ENCODE measurements around the gene TSPYL4.

TSPYL4 gene

DNA sequence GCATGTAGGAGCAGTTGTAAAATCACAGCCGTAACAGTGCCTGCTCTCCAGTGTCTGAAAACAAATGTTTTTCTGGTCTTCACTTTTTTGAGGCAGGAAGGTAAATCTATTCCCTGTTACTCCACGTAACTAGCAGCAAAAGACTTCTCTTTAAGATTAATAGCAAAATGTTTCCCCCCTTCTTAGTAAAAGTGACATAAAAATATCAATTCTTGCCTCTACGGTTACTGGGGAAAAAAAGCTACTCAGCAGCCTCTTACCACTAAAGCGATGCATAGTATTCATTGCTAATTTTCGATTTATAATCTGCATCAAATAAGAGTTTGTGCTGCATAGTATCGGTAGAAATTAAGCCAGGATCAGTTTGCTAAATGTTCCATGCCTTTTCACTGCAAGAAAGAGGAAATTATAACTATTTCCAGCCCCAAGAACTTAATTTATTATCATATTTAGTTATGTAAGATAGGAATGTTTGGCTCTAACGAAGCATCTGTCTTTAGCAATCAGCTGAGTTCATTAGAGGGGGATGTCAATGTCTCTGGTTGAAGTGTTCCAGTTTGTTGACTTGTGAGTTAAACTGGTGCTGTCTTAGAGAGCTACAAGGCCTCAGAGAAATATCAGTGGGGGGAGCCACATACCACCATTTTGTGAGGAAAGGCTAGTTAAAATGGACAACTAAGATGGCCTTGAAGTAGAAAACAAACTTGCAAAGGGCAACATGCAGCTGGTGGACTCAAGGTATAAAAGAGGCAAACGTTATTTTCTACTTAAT lies 26.5 kb upstream of the TSPYL4 start:
- peaks cover 25% of the 10 kb centered on the region for H3K36me3 Mint-ChIP-seq
- H3K9me3 Mint-ChIP-seq = no peaks in the 10 kb centered on the region
- peak overlapping the region; percentile 99 for H3K27ac Mint-ChIP-seq
- H3K27me3 Mint-ChIP-seq = no peaks in the 10 kb centered on the region
- peak overlapping the region; percentile 100 for H3K4me3 Mint-ChIP-seq
- peaks cover 56% of the 10 kb centered on the region for H3K4me1 Mint-ChIP-seq

DNA sequence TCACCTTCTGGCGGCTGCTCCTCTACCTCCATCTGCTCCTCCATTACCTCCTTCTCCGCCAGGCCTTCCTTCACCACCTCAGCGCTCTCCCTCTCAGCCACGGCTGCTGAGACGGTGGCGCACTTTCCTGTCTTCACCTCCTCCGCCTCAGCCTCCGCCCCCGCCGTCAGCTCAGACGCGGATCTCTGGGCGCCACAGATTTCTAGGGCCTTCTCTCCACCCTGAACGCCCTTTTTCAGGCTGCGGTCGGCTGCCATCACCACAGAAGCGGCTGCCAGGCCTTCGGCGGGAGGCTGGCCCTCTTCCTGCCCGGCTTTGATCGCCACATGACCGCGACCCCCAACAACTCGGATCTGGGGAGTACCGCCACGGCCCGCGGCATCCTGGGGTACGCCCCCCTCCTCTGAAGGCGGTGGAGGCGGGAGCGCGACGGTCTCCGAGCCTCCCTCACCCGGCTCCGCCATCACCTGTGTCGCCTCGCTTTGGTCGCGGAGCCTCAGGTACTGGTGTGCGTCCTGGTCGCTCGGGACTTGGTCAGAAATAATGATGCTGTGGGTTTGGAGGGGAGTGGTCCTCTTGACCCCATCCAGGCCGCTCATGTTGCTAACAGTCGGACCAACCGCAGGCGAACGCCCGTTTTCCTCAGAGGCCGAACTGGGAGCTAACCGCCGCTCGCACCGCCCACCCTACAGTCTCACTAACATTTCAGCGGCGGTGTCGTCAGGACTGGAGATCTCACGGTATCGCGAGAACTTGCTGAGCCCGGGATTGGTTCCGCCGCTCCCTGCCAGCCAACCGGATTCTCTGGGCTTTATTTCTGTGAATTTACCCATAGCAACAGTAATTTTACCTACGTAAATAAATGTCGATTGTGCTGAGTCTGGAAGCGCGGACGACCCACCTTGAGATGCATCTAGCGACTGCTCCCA lies 25.6 kb upstream of the TSPYL4 start, which contains the start of gene TSPYL1:
TSPYL1 (minus strand) TSS at position 699 of the 929 bp plus-strand sequence; CDS start at position 599, 100 bp downstream.
- peak within 1 kb of the TSS; percentile 100 for H3K4me3 Mint-ChIP-seq
- H3K9me3 Mint-ChIP-seq = no peaks in the 10 kb centered on the region
- H3K36me3 Mint-ChIP-seq = peaks cover 30% of the 10 kb centered on the region
- peaks cover 63% of the 10 kb centered on the region for H3K4me1 Mint-ChIP-seq
- H3K27me3 Mint-ChIP-seq = no peaks in the 10 kb centered on the region
- H3K27ac Mint-ChIP-seq = peak within 1 kb of the TSS; percentile 99

DNA sequence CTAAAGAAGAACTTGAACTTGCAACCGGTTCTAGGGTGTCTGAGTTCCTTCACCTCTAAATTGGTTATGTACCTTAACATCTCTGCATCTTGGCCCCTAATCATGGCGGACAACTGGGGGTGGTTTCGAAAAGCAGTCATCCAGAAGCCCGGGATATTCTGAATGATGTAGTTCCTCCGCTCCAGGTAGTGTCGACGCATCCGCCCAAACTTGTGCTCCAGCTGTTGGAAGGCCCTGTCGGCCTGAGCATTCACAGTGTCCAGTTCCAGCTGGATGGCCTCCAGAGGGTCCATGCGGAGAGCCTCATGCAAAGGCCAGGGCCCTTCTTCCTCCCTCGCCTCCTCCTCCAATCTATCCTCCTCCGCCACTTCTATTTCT lies 25.0 kb upstream of the TSPYL4 start:
- H3K27me3 Mint-ChIP-seq = no peaks in the 10 kb centered on the region
- H3K36me3 Mint-ChIP-seq = peaks cover 30% of the 10 kb centered on the region
- peak overlapping the region; percentile 100 for H3K4me3 Mint-ChIP-seq
- H3K9me3 Mint-ChIP-seq = no peaks in the 10 kb centered on the region
- H3K4me1 Mint-ChIP-seq = peaks cover 68% of the 10 kb centered on the region
- peak overlapping the region; percentile 99 for H3K27ac Mint-ChIP-seq

DNA sequence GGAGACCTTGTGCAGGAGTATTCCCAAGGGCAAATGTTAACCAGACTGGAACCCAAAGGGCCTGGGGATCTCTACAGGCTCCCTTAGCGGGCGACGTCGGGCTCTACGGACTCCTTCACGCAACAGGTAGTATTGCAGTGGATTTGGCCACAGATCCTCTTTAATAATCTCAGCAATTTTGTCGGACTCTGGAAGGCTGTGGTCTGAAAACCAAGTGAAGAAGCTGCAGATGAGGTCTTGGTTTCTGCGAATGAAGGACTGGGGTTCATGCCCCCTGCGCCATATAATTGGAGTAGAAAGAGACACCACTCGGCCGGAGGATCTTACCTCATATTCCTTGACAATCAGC lies 24.6 kb upstream of the TSPYL4 start:
- Mint-ChIP-seq H3K4me3 (peak overlapping the region; percentile 100), H3K36me3 (peaks cover 30% of the 10 kb centered on the region), H3K27me3 (no peaks in the 10 kb centered on the region), H3K9me3 (no peaks in the 10 kb centered on the region), H3K27ac (peak overlapping the region; percentile 99), H3K4me1 (peaks cover 70% of the 10 kb centered on the region)

DNA sequence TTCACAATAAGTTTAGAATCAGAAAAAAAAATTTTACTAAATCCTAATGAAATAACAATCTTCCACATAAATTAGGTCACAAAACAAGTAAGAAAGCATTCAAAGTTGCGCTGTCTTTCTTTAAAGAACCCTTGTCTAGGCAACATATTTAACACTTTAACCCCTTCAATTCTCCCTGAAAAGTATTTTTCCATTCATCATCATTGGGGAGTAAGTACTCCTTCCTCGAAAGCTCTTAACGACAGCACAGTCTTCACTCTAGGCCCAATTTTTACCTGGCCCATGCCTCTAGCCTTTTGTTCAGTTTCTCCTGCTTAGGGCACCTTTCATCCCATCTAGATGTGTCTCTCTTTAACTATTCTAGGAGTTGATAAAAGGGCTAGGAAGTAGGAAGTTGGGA lies 23.2 kb upstream of the TSPYL4 start:
- Mint-ChIP-seq H3K27me3 (no peaks in the 10 kb centered on the region), H3K9me3 (no peaks in the 10 kb centered on the region), H3K4me1 (peaks cover 77% of the 10 kb centered on the region), H3K4me3 (peak overlapping the region; percentile 100), H3K36me3 (peaks cover 30% of the 10 kb centered on the region), H3K27ac (peak overlapping the region; percentile 90)

DNA sequence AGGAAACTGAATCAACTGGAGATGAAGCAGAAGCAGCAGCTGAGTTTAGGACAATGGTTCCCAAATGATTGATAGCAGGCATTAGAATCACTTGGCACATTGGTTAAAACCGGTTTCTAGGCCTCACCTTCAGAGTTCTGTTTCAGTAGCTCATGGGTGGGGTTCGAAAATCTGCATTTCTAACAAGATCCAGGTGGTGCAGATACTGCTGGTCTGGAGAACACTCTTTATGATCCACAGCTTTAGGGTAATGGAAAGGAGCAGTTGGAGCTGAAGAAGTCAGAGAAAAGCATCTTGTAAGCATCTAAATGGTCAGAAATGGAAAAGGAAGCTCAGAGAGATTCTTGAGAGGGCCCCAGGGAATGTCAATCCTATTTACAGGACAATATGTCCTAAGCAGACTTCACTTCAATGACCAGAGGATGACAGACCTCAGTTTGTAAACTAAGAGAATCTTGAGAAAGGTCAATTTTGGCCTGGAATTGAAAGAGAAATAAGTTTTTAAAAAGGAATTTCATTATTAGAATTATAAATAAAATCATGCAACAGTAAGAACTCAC lies 17.4 kb upstream of the TSPYL4 start:
- peak overlapping the region; percentile 3 for H3K27ac Mint-ChIP-seq
- H3K4me1 Mint-ChIP-seq = peaks cover 64% of the 10 kb centered on the region
- H3K36me3 Mint-ChIP-seq = peaks cover 9% of the 10 kb centered on the region
- H3K27me3 Mint-ChIP-seq = no peaks in the 10 kb centered on the region
- no peaks in the 10 kb centered on the region for H3K9me3 Mint-ChIP-seq
- no peak overlapping the region for H3K4me3 Mint-ChIP-seq

DNA sequence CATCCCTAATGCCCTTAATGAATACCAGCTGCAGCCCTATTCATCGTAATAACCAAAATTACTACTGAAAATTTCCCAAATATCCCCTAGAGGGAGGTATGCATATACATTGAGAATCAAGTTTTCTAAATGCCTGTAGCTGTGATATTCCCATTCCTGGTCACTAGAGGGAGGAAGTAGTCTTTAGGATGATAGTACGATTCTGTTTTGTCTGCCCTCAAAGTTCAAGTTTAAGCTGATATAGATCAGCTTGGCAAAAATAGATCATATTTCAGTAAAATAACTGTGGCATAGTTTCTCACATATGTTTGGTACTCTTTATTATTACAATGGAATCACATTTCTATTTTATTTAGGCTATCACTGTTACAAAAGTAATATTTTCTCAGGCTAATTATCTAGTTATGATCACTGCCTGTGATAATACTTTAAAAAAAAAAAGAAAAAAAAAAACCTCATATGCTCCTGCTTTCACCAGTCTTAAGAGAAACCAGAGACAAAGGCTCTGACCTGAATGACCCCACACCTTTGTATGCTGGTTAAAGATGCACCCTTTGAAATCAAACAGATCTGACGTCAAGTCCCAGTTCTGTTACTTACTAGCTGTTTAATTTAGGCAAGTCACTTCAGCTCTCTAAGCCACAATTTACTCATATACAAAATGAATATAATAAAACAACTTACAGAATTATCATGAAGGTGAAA lies 14.9 kb upstream of the TSPYL4 start:
- Mint-ChIP-seq H3K4me1 (peaks cover 49% of the 10 kb centered on the region), H3K27ac (peak overlapping the region; percentile 46), H3K4me3 (no peak overlapping the region), H3K9me3 (peaks cover 6% of the 10 kb centered on the region), H3K27me3 (no peaks in the 10 kb centered on the region), H3K36me3 (peaks cover 11% of the 10 kb centered on the region)

DNA sequence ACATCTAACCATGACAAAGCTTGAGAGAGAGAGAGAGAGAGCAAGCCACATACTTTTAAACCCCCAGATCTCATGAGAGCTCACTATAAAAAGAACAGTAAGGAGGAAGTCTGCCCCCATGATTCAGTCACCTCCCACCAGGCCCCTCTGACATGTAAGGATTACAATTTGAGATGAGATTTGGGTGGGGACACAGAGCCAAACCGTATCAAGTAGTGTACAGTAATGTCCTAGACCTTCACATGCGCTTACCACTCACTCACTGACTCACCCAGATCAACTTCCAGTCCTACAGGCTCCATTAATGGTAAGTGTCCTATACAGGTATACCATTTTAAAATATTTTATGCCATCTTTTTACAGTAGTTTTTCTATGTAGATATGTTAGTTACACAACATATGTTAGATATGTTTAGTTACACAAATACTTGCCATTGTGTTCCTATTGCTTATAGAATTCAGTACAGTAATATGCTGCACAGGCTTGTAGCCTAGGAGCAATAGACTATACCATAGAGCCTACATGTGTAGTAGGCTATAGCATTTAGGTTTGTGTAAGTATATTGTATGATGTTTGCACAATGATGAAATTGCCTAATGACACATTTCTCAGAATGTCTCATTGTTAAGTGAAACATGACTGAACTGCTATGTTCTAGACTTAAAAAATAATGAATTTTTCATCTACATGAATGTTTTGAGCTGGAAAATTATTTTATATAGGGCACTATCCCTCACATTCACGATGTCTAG lies 14.1 kb upstream of the TSPYL4 start:
- peaks cover 10% of the 10 kb centered on the region for H3K9me3 Mint-ChIP-seq
- peaks cover 18% of the 10 kb centered on the region for H3K36me3 Mint-ChIP-seq
- H3K27ac Mint-ChIP-seq = no peak overlapping the region
- H3K4me1 Mint-ChIP-seq = peaks cover 47% of the 10 kb centered on the region
- no peaks in the 10 kb centered on the region for H3K27me3 Mint-ChIP-seq
- H3K4me3 Mint-ChIP-seq = no peak overlapping the region

DNA sequence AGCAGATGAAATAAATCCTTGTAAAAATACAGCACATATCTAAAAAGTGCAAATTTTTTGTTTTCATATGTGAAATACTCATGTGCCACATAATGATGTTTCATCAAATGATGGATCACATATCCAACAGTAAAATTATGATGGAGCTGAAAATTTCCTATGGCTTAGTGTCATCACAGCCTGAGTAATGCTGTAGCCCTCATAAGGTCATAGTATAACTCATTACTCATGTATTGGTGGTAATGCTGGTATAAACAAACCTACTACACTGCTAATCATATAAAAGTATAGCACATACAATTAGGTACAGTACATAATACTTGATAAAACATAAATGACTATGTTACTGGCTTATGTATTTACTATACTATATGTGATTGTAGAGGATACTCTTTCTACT lies 12.9 kb upstream of the TSPYL4 start:
- Mint-ChIP-seq H3K36me3 (peaks cover 29% of the 10 kb centered on the region), H3K27ac (no peak overlapping the region), H3K4me3 (no peak overlapping the region), H3K27me3 (no peaks in the 10 kb centered on the region), H3K4me1 (peaks cover 49% of the 10 kb centered on the region), H3K9me3 (peaks cover 22% of the 10 kb centered on the region)

DNA sequence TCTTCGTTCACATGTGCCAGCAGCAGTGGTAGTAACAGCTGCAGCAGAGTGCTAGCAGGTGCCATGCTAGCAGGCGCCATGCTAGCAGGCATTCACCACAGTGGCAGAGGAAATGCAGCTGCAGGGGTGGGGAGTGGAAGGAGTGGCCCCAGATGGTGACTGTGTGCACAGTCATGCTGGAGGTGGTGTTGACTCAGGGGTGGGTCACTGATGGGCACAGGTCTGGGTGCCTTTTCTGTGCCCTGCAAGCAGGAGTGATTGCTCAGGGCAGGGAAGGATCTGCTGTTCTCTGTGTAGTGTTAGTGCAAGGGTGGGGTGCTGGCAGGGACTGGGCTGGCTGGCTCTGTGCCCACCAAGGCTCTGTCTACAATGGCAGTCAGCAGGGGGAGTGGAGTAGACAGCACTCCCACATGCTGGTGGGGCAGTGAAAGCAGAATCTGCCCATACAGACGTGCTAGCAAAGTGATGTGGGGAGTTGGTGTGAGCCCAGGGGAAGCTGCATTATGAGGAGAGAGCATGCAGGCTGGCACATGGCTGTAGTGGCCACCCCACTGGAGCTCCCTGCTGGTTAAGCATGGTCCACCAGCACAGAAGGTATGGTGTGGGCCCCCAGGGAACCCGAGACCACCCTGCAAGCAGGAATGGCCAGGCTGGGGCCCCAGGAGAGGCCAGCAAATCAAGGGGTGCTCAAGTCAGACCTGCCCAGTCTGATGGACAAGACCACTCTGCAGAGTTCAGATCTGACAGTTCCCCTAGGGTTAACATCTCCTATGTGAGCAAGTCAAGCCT lies 11.4 kb upstream of the TSPYL4 start:
- Mint-ChIP-seq H3K4me1 (peaks cover 57% of the 10 kb centered on the region), H3K9me3 (peaks cover 22% of the 10 kb centered on the region), H3K36me3 (peaks cover 41% of the 10 kb centered on the region), H3K27me3 (no peaks in the 10 kb centered on the region), H3K27ac (no peak overlapping the region), H3K4me3 (no peak overlapping the region)

DNA sequence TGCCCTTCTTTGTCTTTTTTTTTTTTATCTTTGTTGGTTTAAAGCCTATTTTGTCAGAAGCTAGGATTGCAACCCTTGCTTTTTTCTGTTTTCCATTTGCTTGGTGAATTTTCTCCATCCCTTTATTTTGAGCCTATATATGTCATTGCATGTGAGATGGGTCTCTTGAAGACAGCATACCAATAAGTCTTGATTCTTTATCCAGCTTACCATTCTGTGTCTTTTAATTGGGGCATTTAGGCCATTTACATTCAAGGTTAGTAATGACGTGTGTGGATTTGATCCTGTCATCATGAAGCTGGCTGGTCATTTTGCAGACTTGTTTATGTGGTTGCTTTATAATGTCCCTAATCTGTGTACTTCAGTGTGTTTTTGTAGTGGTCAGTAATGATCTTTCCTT lies 9.5 kb upstream of the TSPYL4 start:
- Mint-ChIP-seq H3K4me1 (peaks cover 52% of the 10 kb centered on the region), H3K4me3 (peak overlapping the region; percentile 41), H3K36me3 (peaks cover 48% of the 10 kb centered on the region), H3K9me3 (peaks cover 22% of the 10 kb centered on the region), H3K27me3 (no peaks in the 10 kb centered on the region), H3K27ac (no peak overlapping the region)

DNA sequence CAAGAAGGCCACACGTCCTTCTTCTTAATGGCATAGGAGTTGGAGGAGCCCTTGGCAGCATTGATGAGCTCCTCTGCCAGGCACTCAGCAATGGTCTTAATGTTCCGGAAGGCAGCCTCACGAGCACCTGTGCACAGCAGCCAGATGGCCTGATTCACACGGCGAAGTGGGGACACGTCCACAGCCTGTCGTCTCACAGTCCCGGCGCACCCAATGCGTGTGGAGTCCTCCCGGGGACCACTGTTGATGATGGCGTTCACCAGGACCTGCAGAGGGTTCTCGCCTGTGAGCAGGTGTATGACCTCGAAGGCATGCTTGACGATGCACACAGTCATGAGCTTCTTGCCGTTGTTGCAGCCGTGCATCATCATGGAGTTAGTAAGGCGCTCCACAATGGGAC lies 4.6 kb upstream of the TSPYL4 start:
- H3K27me3 Mint-ChIP-seq = no peaks in the 10 kb centered on the region
- peaks cover 35% of the 10 kb centered on the region for H3K36me3 Mint-ChIP-seq
- peaks cover 16% of the 10 kb centered on the region for H3K9me3 Mint-ChIP-seq
- H3K27ac Mint-ChIP-seq = no peak overlapping the region
- no peak overlapping the region for H3K4me3 Mint-ChIP-seq
- H3K4me1 Mint-ChIP-seq = peaks cover 37% of the 10 kb centered on the region

DNA sequence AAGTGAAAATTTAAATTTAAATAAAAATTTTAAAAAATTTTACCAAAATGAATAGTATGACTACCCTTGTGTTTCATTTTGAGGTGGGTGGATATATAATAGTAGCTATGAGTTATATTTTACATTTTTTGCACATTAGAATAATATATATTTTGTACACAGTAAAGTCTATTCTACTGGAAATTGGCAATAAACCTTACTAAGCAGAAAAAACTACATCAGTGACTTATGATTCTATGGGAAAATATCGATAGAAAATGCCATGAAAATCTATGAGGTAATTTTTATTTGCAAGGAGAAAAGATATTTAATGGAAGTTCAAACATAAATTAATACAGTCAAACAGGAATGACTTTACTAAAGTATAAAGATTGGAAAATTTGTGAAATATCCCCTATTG lies 2.8 kb upstream of the TSPYL4 start:
- H3K9me3 Mint-ChIP-seq = no peaks in the 10 kb centered on the region
- H3K27ac Mint-ChIP-seq = no peak overlapping the region
- no peaks in the 10 kb centered on the region for H3K27me3 Mint-ChIP-seq
- no peak overlapping the region for H3K4me3 Mint-ChIP-seq
- peaks cover 18% of the 10 kb centered on the region for H3K36me3 Mint-ChIP-seq
- H3K4me1 Mint-ChIP-seq = peaks cover 19% of the 10 kb centered on the region

DNA sequence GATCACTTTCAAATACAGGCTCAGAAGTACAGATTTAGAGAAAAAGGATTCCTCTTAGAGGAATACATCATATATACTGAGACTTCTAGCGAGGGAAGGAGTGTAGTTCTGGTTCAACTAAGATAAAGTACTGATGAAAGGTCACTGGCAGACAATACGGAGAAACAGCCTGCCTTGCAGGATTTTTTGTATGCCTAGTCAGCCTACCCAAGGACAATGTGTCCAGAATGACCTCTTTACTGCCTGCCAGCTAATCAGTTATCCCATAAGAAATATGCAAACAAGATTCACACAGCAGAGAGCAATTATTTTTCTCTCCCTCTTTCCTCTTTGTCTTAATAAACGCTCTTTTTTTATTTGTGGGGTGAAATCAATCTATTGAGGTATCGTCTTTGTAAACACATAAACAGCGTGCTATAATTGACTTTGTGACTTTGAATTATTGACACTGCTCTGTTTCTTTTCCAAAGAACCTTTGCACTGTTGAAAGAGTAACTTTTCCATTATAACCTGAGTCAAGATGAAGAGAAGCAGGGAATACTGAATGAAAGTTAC lies 1.4 kb upstream of the TSPYL4 start:
- no peaks in the 10 kb centered on the region for H3K9me3 Mint-ChIP-seq
- H3K36me3 Mint-ChIP-seq = peaks cover 12% of the 10 kb centered on the region
- no peak overlapping the region for H3K27ac Mint-ChIP-seq
- H3K4me3 Mint-ChIP-seq = no peak overlapping the region
- H3K4me1 Mint-ChIP-seq = peaks cover 8% of the 10 kb centered on the region
- H3K27me3 Mint-ChIP-seq = no peaks in the 10 kb centered on the region

All from activated naive CD4-positive, alpha-beta T cell treated with anti-CD3 and anti-CD28 coated beads, Interleukin-2, amount 50 U/mL, for 24 hours (primary cell).